Cardiac fibroblast (primary cell): Measurements from ENCODE around the gene TLCD4.

Experiments
- DNase-seq, 2 donors: peaks; one replicate each; pipeline versions ENCODE4 v3.0.0 to v3.0.0-alpha.2; 2010; ENCODE audit warnings: low read depth in 2 of 2
- H3K4me3 ChIP-seq, 2 donors: replicated peaks in 1 of 2; 1 replicate in 1 of 2; 2 replicates in 1 of 2; pipeline ENCODE4 v1.5.1; 2011; ENCODE audit warnings: low read depth in 2 of 2, low read length in 2 of 2, mild to moderate bottlenecking in 2 of 2, moderate library complexity in 1 of 2
- TF ChIP-seq, protein P1 (sequence below): IDR thresholded peaks from one replicate; pipeline ENCODE4 v1.5.1; 2011; ENCODE audit warnings: low read depth, mild to moderate bottlenecking, low read length, inconsistent platforms

TLCD4 gene

DNA sequence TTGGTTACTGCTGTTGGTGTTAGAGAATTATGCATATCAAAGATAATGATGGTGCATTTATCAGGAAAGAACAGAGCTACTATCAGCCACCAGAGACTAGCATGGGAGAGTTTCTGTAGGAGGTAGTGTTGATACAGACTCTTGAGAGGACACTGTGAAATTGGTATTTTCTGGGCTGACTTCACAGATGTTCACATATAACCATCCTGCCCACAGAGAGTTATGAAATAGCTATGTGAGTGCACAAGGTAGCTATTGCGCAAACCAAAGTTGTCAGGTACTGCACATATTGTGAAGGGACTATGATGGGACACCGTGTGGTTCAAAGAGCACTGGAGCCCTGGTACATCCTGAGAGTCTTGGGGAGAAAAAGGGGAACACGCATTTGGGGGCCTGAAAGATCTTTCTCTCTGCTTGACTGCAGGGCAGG, 1.4 kb upstream of the TLCD4 start:
- no peak overlapping the region for H3K4me3 ChIP-seq
- TF ChIP-seq, protein P1, sequence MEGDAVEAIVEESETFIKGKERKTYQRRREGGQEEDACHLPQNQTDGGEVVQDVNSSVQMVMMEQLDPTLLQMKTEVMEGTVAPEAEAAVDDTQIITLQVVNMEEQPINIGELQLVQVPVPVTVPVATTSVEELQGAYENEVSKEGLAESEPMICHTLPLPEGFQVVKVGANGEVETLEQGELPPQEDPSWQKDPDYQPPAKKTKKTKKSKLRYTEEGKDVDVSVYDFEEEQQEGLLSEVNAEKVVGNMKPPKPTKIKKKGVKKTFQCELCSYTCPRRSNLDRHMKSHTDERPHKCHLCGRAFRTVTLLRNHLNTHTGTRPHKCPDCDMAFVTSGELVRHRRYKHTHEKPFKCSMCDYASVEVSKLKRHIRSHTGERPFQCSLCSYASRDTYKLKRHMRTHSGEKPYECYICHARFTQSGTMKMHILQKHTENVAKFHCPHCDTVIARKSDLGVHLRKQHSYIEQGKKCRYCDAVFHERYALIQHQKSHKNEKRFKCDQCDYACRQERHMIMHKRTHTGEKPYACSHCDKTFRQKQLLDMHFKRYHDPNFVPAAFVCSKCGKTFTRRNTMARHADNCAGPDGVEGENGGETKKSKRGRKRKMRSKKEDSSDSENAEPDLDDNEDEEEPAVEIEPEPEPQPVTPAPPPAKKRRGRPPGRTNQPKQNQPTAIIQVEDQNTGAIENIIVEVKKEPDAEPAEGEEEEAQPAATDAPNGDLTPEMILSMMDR: no peak
- DNase-seq: no peak

DNA sequence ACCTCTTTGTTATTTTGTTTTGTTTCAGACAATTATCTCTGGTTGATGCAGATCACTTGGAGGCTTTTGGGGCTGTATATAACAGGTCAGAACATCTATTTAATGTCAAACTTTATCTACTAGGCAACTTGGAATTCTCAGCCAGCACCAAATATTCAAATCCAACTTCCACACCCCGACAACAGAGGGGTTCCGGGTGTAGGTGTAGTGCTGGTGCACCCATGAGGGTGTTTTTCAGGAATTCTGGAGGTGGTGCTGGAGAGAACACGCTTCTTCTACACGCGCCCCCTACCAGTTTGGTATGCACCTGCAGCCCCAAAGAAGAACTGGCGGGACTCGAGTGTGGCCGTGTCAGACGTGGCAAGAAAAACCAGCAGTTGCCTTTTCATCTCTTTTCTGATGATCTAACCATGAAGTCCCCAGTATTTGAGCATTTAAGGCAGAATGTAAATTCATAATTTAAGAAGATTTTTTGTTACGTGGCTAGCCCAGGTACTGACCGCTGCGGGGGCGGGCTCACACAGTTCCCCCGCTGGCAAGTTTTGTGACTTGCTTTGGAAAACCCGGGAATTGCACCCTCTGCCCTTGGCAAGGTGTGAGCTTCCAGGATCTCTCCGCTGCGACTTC, 462 bp upstream of the TLCD4 start:
- TF ChIP-seq, protein P1: peak; percentile 30
- peak; percentile 25 to 30 for DNase-seq

DNA sequence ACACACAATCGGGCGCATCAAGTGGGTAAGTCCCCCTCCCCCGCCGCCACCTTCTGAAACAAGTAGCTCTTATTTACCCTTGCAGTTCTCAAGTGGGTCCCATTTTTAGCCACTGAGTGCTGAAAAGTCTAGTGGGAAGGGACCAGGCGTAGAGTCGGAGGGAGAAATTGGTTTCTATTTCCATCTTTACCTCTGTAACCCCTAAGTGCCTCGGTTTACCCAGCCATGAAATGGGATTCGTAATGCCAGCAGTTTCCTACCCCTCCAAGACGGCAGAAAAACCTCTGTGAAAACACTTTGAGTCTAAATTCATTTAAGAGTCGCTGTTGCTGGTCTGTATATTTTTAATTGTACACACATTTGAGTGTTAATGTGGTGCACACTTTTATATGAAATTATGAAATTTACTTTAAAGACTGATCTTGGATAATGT, 928 bp downstream of the TLCD4 start:
- H3K4me3 ChIP-seq: peak overlapping the region; percentile 37 to 43
- TF ChIP-seq, protein P1: no peak
- DNase-seq: no peak

More for the DNA sequence above, 462 bp upstream of the TLCD4 start:
- H3K4me3 ChIP-seq: peak overlapping the region; percentile 43 to 48

DNA sequence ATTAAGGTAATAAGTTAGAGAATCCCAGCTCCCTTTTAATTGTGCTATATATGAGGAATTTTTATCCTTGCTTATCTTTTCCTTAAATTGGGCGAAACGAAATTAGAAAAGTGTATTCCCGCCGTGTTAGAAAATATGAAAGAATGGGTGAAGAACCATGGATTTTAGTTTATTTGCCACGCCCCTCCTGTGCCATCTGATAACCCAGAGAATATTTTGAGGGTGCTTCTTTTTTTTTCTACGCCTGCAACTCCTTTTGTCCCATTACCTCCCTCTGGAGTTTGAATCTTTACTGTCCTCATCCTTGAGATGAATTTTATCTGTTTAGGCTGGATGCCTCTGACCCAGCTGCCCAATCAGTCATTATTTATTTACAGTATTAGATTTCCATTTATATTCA, 1.6 kb downstream of the TLCD4 start:
- TF ChIP-seq, protein P1: no peak
- H3K4me3 ChIP-seq: no peak overlapping the region
- no peak for DNase-seq

DNA sequence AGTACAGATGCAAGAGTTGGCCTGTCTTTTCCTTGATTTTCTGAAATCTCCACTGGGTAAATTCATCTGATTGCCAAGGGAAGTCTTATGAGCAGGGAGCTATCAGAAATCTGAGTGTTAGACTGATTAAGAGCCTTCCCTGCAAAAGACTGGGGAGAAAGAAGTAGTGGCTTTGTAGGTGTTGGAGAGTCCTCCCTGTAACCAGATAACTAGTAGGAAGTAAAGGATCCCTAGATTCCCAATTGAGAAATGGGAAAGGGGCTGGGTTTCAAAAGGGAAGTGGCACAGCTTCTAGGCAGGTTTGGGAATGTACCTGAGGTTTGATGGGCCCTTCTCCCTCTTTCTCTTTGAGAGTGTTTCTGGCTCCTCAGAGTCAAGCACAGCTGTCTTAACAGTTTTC, 2.1 kb downstream of the TLCD4 start:
- no peak overlapping the region for H3K4me3 ChIP-seq
- TF ChIP-seq, protein P1: no peak
- no peak for DNase-seq

DNA sequence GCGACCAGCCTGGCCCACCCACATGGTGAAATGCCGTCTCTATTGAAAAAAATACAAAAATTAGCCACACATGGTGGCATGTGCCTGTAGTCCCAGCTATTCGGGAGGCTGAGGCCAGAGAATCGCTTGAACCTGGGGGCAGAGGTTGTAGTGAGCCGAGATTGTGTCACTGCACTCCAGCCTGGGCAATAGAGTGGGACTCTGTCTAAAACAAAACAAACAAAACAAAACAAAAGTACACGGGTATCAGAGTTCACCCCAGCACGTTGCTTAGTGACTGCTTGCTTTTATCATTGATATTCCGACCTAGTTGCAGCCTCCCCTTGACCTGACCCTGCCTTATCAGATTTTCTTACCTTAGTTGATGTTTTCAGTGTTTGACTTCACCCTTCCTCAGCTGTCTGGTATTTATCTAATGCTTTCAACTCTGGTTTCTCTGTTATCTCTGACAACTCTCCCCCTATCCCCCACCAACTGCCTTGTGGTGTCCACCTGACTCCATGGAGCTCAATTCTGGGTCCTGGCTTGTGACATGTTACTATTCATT, 5.1 kb downstream of the TLCD4 start:
- no peak overlapping the region for H3K4me3 ChIP-seq
- TF ChIP-seq, protein P1: no peak
- DNase-seq: no peak
